ENCODE results near the gene GYPA. TPM values are rescaled to one million over a fixed set of nuclear protein-coding genes. Genes with fewer than 3 reads are reported as not detected.
"Not testable (repeated sequence)": the region's sequence is repeated elsewhere in the genome, so short reads cannot be mapped to it uniquely, and the experiment has no call there.

Gene GYPA
- total RNA-seq, 4 donors from 2014 or later = not detected

DNA sequence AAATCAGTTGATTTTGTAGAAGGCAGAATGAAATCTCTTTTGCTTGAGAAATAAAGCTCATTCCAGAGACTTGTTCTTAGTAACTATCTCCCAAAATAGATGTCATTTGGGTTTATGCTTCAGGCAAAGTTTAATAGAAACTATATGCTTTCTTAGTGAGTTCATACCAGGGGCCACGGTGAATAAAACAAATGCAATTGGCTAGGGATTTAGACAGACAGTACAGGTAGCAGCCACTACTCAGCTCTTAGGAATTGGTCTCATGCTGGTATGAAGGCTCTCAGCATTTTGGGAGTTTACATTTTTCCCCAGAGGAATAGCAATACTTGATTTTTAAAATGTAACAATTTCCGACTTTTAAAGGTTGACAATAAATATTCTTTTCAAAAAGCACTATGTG, 27.0 kb downstream of the GYPA start:
- H3K27me3 ChIP-seq = no peaks in the 10 kb centered on the region
- H3K4me1 ChIP-seq = no peaks in the 10 kb centered on the region
- in situ Hi-C loops (cut with MboI; ENCODE audit: low pct_ligation_motif_present in 1 of 4, low pct_unique_long_range_greater_than_20kb in 1 of 4, low sequenced_read_pairs in 3 of 4) = no loop called here
- no peaks in the 10 kb centered on the region for H3K36me3 ChIP-seq
- WGBS, 2 donors (ENCODE audit: low coverage in 1 of 2) = 67 to 72% methylated on average over 2 of the region's 2 CpGs
- no peak overlapping the region for H3K4me3 ChIP-seq
- no peak overlapping the region for H3K27ac ChIP-seq
- no peak for TF ChIP-seq EP300 (IDR thresholded peaks at IDR 0.05; ENCODE audit: low read depth)
- TF ChIP-seq POLR2AphosphoS5 (IDR thresholded peaks at IDR 0.05) = no peak
- no peak for TF ChIP-seq POLR2A (IDR thresholded peaks at IDR 0.05)
- TF ChIP-seq, protein P1, sequence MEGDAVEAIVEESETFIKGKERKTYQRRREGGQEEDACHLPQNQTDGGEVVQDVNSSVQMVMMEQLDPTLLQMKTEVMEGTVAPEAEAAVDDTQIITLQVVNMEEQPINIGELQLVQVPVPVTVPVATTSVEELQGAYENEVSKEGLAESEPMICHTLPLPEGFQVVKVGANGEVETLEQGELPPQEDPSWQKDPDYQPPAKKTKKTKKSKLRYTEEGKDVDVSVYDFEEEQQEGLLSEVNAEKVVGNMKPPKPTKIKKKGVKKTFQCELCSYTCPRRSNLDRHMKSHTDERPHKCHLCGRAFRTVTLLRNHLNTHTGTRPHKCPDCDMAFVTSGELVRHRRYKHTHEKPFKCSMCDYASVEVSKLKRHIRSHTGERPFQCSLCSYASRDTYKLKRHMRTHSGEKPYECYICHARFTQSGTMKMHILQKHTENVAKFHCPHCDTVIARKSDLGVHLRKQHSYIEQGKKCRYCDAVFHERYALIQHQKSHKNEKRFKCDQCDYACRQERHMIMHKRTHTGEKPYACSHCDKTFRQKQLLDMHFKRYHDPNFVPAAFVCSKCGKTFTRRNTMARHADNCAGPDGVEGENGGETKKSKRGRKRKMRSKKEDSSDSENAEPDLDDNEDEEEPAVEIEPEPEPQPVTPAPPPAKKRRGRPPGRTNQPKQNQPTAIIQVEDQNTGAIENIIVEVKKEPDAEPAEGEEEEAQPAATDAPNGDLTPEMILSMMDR (IDR thresholded peaks at IDR 0.05) = no peak
- intact Hi-C loops (cut with DNase I; ENCODE audit: low total_unique reads) = no loop called here
- H3K9me3 ChIP-seq = no peaks in the 10 kb centered on the region
- no peak for DNase-seq

DNA sequence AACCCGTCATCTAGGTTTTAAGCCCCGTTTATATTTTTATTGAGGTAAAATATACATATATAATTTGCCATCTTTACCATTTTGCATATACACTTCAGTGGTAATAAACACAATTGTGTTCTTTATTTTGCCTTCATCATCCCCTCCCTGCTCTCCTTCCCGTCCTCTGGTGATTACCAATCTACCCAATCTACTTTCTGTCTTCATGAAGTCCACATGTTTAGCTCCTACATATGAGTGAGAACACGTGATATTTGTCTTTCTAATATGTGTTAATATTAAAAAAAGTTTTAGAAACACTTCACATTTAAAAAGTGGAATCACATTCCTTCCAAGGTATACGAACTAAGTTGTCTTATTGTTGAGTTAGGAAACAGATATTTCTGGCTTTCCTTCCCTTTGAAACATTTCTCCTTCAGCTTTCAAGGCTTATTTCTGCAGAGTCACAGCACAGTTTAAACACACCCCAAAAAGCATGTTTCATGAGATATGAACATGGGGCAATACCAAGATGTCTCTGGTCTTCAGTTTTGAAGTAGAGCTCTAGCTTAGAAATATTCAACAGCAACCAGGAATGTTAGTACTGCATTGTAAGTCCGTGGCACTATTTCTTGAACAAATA, 35.9 kb downstream of the GYPA start:
- H3K4me3 ChIP-seq = no peak overlapping the region
- no peaks in the 10 kb centered on the region for H3K36me3 ChIP-seq
- H3K27me3 ChIP-seq = no peaks in the 10 kb centered on the region
- in situ Hi-C loops (cut with MboI; ENCODE audit: low pct_ligation_motif_present in 1 of 4, low pct_unique_long_range_greater_than_20kb in 1 of 4, low sequenced_read_pairs in 3 of 4) = no loop called here
- 77 to 81% methylated on average over 6 of the region's 6 CpGs for WGBS, 2 donors (ENCODE audit: low coverage in 1 of 2)
- H3K9me3 ChIP-seq = no peaks in the 10 kb centered on the region
- TF ChIP-seq, protein P1 (IDR thresholded peaks at IDR 0.05) = no peak
- TF ChIP-seq EP300 (IDR thresholded peaks at IDR 0.05; ENCODE audit: low read depth) (no peak), POLR2A (IDR thresholded peaks at IDR 0.05) (no peak), POLR2AphosphoS5 (IDR thresholded peaks at IDR 0.05) (no peak)
- intact Hi-C loops (cut with DNase I; ENCODE audit: low total_unique reads) = no loop called here
- H3K27ac ChIP-seq = no peak overlapping the region
- no peak for DNase-seq
- no peaks in the 10 kb centered on the region for H3K4me1 ChIP-seq

DNA sequence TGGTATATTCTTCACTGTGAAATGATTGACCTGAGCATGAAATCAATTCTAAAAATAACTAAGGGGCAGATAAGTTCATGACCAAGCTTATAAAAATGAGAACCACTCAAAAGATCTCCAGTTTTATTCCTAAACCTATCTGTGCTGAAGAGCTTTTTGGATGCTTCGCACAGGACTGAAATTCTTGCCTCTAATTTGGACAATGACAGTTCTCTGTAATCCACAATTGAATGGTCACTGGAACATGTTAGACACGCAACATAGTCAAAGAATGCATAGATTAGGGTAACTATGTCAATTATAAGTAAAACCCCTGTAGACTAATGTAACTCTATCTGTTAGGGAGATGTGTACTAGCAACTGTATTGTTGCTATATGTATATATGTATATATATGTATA, 42.7 kb downstream of the GYPA start:
- 67 to 85% methylated on average over 1 to 2 of the region's 2 CpGs for WGBS, 2 donors (ENCODE audit: low coverage in 1 of 2)
- H3K4me1 ChIP-seq; intact Hi-C loops (cut with DNase I; ENCODE audit: low total_unique reads): not testable (repeated sequence)

DNA sequence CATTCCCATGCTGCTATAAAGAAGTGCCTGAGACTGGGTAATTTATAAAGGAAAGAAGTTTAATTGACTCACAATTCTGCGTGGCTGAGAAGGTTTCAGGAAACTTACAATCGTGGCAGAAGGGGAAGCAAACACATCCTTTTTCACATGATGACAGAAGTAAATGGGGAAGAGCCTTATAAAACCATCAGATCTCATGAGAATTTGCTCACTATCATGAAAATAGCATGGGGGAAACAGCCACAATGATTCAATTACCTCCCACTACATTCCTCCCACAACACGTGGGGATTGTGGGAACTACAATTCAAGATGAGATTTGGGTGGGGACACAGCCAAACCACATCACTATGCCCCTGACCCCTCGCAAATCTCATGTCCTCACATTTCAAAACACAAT, 46.5 kb downstream of the GYPA start:
- H3K9me3 ChIP-seq; H3K4me3 ChIP-seq; DNase-seq; intact Hi-C loops (cut with DNase I; ENCODE audit: low total_unique reads); H3K36me3 ChIP-seq; H3K4me1 ChIP-seq; H3K27me3 ChIP-seq; H3K27ac ChIP-seq; in situ Hi-C loops (cut with MboI; ENCODE audit: low pct_ligation_motif_present in 1 of 4, low pct_unique_long_range_greater_than_20kb in 1 of 4, low sequenced_read_pairs in 3 of 4): not testable (repeated sequence)
- WGBS, 2 donors (ENCODE audit: low coverage in 1 of 2) = 33 to 48% methylated on average over 3 to 4 of the region's 4 CpGs

More for the DNA sequence above, 42.7 kb downstream of the GYPA start:
- in situ Hi-C loops (cut with MboI; ENCODE audit: low pct_ligation_motif_present in 1 of 4, low pct_unique_long_range_greater_than_20kb in 1 of 4, low sequenced_read_pairs in 3 of 4); DNase-seq; H3K27ac ChIP-seq; H3K27me3 ChIP-seq; H3K36me3 ChIP-seq; H3K4me3 ChIP-seq; H3K9me3 ChIP-seq: not testable (repeated sequence)

DNA sequence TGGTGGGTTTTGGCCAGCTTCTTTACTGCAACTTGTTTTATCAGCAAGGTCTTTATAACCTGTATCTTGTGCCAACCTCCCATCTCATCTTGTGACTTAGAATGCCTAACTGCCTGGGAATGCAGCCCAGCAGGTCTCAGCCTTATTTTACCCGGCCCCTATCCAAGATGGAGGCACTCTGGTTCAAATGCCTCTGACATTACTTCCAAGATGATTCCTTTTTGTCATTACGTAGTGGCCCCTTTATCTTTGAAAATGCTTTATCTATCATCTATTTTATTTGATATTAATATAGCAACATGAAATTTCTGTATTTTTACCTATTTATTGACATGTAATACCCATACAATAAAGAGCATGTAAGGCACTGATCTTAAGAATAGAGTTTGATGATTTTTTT, 49.3 kb downstream of the GYPA start:
- H3K27me3 ChIP-seq; intact Hi-C loops (cut with DNase I; ENCODE audit: low total_unique reads): not testable (repeated sequence)

DNA sequence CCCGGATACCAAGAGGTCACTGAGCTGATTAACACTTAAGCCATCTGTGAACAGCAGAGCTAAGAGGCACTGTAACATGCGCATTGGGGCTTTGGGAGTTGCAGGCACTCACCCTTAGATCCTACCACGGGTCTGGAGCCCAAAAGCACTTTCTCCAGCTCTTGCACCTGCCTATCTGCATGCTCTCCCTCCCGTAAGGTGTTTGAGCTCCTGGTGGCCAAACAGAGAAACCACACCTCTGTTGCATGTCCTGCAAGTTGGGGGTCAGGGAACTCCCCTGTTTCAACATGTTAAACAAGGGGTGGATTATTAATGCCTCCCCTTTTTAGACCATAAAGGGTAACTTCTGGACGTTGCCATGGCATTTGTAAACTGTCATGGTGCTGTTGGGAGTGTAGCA, 49.8 kb downstream of the GYPA start:
- TF ChIP-seq EP300 (IDR thresholded peaks at IDR 0.05; ENCODE audit: low read depth) = no peak
- TF ChIP-seq, protein P1 (IDR thresholded peaks at IDR 0.05) = no peak
- TF ChIP-seq POLR2A (IDR thresholded peaks at IDR 0.05) = no peak
- no peak for TF ChIP-seq POLR2AphosphoS5 (IDR thresholded peaks at IDR 0.05)
- WGBS, 2 donors (ENCODE audit: low coverage in 1 of 2) = 51% methylated on average over 5 of the region's 5 CpGs; no CpG with 5 or more reads in 1 of the 2 donors
- no peaks in the 10 kb centered on the region for H3K9me3 ChIP-seq

More for the DNA sequence above, 49.3 kb downstream of the GYPA start:
- H3K27ac ChIP-seq; H3K9me3 ChIP-seq; DNase-seq; H3K36me3 ChIP-seq; H3K4me1 ChIP-seq; in situ Hi-C loops (cut with MboI; ENCODE audit: low pct_ligation_motif_present in 1 of 4, low pct_unique_long_range_greater_than_20kb in 1 of 4, low sequenced_read_pairs in 3 of 4); H3K4me3 ChIP-seq: not testable (repeated sequence)
- WGBS, 2 donors (ENCODE audit: low coverage in 1 of 2) = 83% methylated on average over 2 of the region's 2 CpGs

DNA sequence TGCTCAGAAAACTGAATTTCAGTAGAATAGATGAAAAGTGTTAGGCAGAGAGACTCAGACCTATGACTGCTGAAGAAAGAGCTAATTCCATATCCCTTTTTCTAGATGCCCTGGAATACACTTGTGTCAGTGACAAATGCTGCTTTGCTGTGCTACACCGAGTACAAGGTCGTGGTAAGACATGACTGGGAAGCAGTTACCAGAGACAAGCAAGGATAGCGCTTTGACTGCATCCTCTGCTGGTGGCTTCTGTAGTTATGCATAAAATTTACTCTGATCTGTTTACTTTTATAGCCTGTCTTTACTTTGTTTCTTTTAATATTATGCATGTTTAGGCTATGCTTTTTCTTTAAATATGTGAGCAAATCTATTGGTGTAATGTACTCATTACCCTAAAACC, 58.5 kb downstream of the GYPA start:
- H3K27me3 ChIP-seq; DNase-seq; intact Hi-C loops (cut with DNase I; ENCODE audit: low total_unique reads); H3K4me3 ChIP-seq; H3K9me3 ChIP-seq; H3K4me1 ChIP-seq; H3K36me3 ChIP-seq; H3K27ac ChIP-seq: not testable (repeated sequence)
- in situ Hi-C loops (cut with MboI; ENCODE audit: low pct_ligation_motif_present in 1 of 4, low pct_unique_long_range_greater_than_20kb in 1 of 4, low sequenced_read_pairs in 3 of 4) = loop anchor here in 1 of 4 donors (10.0 kb wide), 1 partner anchor 97 kb away; no protein-coding TSS in a partner anchor
- 85 to 88% methylated on average over 3 of the region's 3 CpGs for WGBS, 2 donors (ENCODE audit: low coverage in 1 of 2)

More for the DNA sequence above, 49.8 kb downstream of the GYPA start:
- H3K4me1 ChIP-seq = no peaks in the 10 kb centered on the region
- H3K36me3 ChIP-seq = no peaks in the 10 kb centered on the region
- H3K4me3 ChIP-seq = no peak overlapping the region
- no peak overlapping the region for H3K27ac ChIP-seq
- H3K27me3 ChIP-seq = no peaks in the 10 kb centered on the region
- DNase-seq = no peak
- in situ Hi-C loops (cut with MboI; ENCODE audit: low pct_ligation_motif_present in 1 of 4, low pct_unique_long_range_greater_than_20kb in 1 of 4, low sequenced_read_pairs in 3 of 4) = no loop called here
- intact Hi-C loops (cut with DNase I; ENCODE audit: low total_unique reads) = no loop called here

DNA sequence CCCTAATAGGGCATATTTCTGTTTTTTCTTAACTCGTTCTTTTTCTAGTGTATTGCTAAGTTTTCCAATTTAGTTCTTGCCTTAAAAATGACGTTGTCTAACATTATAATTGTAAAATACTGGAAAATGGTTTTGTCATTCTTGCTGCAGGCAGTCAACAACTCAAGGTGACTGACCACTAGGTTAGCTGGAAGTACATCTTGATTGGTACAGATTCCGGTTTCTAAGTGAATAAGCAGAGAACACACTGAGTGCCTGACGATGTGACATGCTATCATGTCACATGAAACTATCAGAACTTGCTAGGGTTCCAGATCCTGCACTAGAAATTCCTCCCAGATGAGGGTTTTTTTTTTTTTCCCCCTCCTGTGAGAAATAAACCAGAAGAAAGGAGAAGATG, 60.4 kb downstream of the GYPA start:
- H3K27me3 ChIP-seq; H3K9me3 ChIP-seq; H3K36me3 ChIP-seq; H3K4me1 ChIP-seq; DNase-seq; H3K4me3 ChIP-seq; H3K27ac ChIP-seq; intact Hi-C loops (cut with DNase I; ENCODE audit: low total_unique reads): not testable (repeated sequence)
- in situ Hi-C loops (cut with MboI; ENCODE audit: low pct_ligation_motif_present in 1 of 4, low pct_unique_long_range_greater_than_20kb in 1 of 4, low sequenced_read_pairs in 3 of 4) = loop anchor here in 1 of 4 donors (10.0 kb wide), 1 partner anchor 95 kb away; no protein-coding TSS in a partner anchor
- WGBS, 2 donors (ENCODE audit: low coverage in 1 of 2) = 67 to 68% methylated on average over 3 to 4 of the region's 4 CpGs

Data from transverse colon (tissue), 4 donors.